GM23248 (cell line): Measurements from ENCODE around the gene BHLHA9. TPM values are rescaled to one million over a fixed set of nuclear protein-coding genes. Genes with fewer than 3 reads are reported as not detected.

Experiments used
- DNase-seq: peaks from one replicate; pipeline ENCODE4 v3.0.0-alpha.2; 2015
- H2AFZ ChIP-seq: fragments of 200-600 bp; sonication (generic); 2 replicates; pipeline ENCODE4 v1.6.1; 2016; ENCODE audit warnings: antibody characterized with exemption
- H3F3A ChIP-seq: fragments of 200-600 bp; sonication (generic); 2 replicates; pipeline ENCODE4 v1.6.1; 2016; ENCODE audit warnings: mild to moderate bottlenecking, antibody characterized with exemption, mixed run types; ENCODE audit not compliant: insufficient read depth
- H3K27ac ChIP-seq: fragments of 200-600 bp; sonication (generic); 2 replicates; pipeline ENCODE4 v1.5.1; 2016; ENCODE audit warnings: mild to moderate bottlenecking
- H3K27me3 ChIP-seq: fragments of 200-600 bp; sonication (generic); replicated peaks from 2 replicates; pipeline ENCODE4 v1.6.1; 2016; ENCODE audit warnings: mild to moderate bottlenecking; ENCODE audit not compliant: insufficient read depth
- H3K36me3 ChIP-seq: fragments of 200-600 bp; sonication (generic); 2 replicates; pipeline ENCODE4 v1.6.1; 2016; ENCODE audit warnings: low read depth, mild to moderate bottlenecking
- H3K4me1 ChIP-seq: fragments of 200-600 bp; sonication (generic); 2 replicates; pipeline ENCODE4 v1.6.1; 2016; ENCODE audit warnings: mild to moderate bottlenecking; ENCODE audit not compliant: insufficient read depth
- H3K4me2 ChIP-seq: fragments of 200-600 bp; sonication (generic); one replicate; pipeline ENCODE4 v1.6.1; 2016; ENCODE audit warnings: mild to moderate bottlenecking; ENCODE audit not compliant: unreplicated experiment
- H3K4me3 ChIP-seq: fragments of 200-600 bp; sonication (generic); 2 replicates; pipeline ENCODE4 v1.5.1; 2016; ENCODE audit warnings: mild to moderate bottlenecking
- H3K79me2 ChIP-seq: fragments of 200-600 bp; sonication (generic); 2 replicates; pipeline ENCODE4 v1.6.1; 2016; ENCODE audit warnings: mild to moderate bottlenecking; ENCODE audit not compliant: insufficient read depth
- H3K9ac ChIP-seq: fragments of 200-600 bp; sonication (generic); 2 replicates; pipeline ENCODE4 v1.6.1; 2016; ENCODE audit warnings: mild to moderate bottlenecking
- H3K9me2 ChIP-seq: fragments of 200-600 bp; sonication (generic); 2 replicates; pipeline ENCODE4 v1.6.1; 2016; ENCODE audit warnings: mixed run types, mild to moderate bottlenecking, moderate library complexity; ENCODE audit not compliant: insufficient read depth
- H3K9me3 ChIP-seq: fragments of 200-600 bp; sonication (generic); one replicate; pipeline ENCODE4 v1.6.1; 2017; ENCODE audit warnings: low read depth
- H4K20me1 ChIP-seq: fragments of 200-600 bp; sonication (generic); 2 replicates; pipeline ENCODE4 v1.6.0; 2016; ENCODE audit not compliant: insufficient read depth
- EZH2 ChIP-seq: fragments of 200-600 bp; sonication (generic); IDR thresholded peaks from 2 replicates; pipeline ENCODE4 v1.6.1; 2018; ENCODE audit warnings: antibody characterized with exemption, mild to moderate bottlenecking; ENCODE audit not compliant: insufficient read depth, poor library complexity, severe bottlenecking
- EZH2phosphoT487 ChIP-seq: fragments of 200-600 bp; sonication (generic); IDR thresholded peaks from 2 replicates; pipeline ENCODE4 v1.6.1; 2018; ENCODE audit warnings: antibody characterized with exemption, moderate library complexity, mild to moderate bottlenecking, low read depth; ENCODE audit not compliant: insufficient read depth
- WGBS, 2 experiments: methylation state at CpG; one replicate each; pipeline ENCODE4 v1.1.6; 2015 to 2017; ENCODE audit warnings: low lambda C conversion rate in 2 of 2, low coverage in 1 of 2; ENCODE audit errors: missing lambda C conversion rate in 2 of 2; 5-methylcytosine and 5-hydroxymethylcytosine counted together
- in situ Hi-C: fragments of 300-500 bp; cut with MboI; formaldehyde crosslinking; loops from 2 replicates; pipeline ENCODE4 v1.15.0; 2020
- polyA plus RNA-seq: library from polyadenylated mRNA; unstranded; fragments of >200 nt; fragmentation: Nextera tagmentation; extraction: Ambion mirVana; gene quantifications from 2 replicates; pipeline ENCODE4 v1.2.1, GENCODE V29; 2016
- total RNA-seq: library from RNA; depleted of rRNA; stranded (reverse); fragments of >200 nt; shearing (Covaris generic); gene quantifications from 2 replicates; pipeline ENCODE4 v1.2.3, GENCODE V29; 2014

Gene BHLHA9
- total and polyA plus RNA-seq, 2 experiments from 2014 or later = not detected

DNA sequence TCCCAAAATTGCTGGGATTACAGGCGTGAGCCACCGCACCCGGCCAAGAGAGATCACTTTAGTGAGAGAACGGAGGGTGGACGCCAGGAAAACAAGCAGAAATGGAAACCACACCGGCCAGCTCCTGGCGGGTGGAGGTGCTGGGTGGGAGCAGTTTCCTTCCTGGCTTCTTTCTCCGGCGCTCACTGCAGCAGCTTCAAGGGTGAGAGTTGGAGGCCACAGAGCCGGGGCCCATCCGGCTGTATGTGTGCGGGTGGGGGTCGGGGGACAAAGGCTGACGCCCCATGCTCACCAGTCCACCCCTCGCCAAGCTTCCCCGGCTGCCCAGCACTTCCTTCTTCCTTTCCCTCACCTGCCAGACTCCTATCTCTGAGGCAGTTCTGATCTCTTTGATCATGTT lies 13.5 kb upstream of the BHLHA9 start:
- Histone ChIP-seq H3K27me3 (no peaks in the 10 kb centered on the region), H3K4me3 (no peak overlapping the region), H3K79me2 (no peaks in the 10 kb centered on the region), H4K20me1 (no peaks in the 10 kb centered on the region), H3K9me3 (no peaks in the 10 kb centered on the region), H2AFZ (no peak overlapping the region), H3K4me2 (no peak overlapping the region), H3K9ac (no peak overlapping the region), H3K36me3 (no peaks in the 10 kb centered on the region), H3K9me2 (no peaks in the 10 kb centered on the region), H3K4me1 (no peaks in the 10 kb centered on the region), H3F3A (no peaks in the 10 kb centered on the region), H3K27ac (no peak overlapping the region)
- in situ Hi-C loops = loop anchor here (25.0 kb wide), 1 partner anchor 256 kb away; the partner anchor contains the start of gene INPP5K
- WGBS, 2 experiments = 74 to 78% methylated on average over 16 of the region's 16 CpGs
- no peak for DNase-seq
- TF ChIP-seq EZH2phosphoT487 (no peak), EZH2 (no peak)

- no peaks in the 10 kb centered on the region for H3F3A ChIP-seq
- H4K20me1 ChIP-seq = no peaks in the 10 kb centered on the region
- peak overlapping the region; percentile 96 for H2AFZ ChIP-seq
- TF ChIP-seq EZH2phosphoT487 (no peak), EZH2 (no peak)
- H3K4me2 ChIP-seq = peak overlapping the region; percentile 98
- no peaks in the 10 kb centered on the region for H3K27me3 ChIP-seq
- in situ Hi-C loops = loop anchor here (25.0 kb wide), 1 partner anchor 252 kb away; the partner anchor contains the start of gene INPP5K
- no peak overlapping the region for H3K27ac ChIP-seq
- no peaks in the 10 kb centered on the region for H3K79me2 ChIP-seq
- peak overlapping the region; percentile 87 for H3K4me3 ChIP-seq
- no peaks in the 10 kb centered on the region for H3K4me1 ChIP-seq
- H3K9ac ChIP-seq = peak overlapping the region; percentile 67
- 30 to 58% methylated on average over 9 to 29 of the region's 43 CpGs for WGBS, 2 experiments
- DNase-seq = no peak
- no peaks in the 10 kb centered on the region for H3K36me3 ChIP-seq
- H3K9me3 ChIP-seq = no peaks in the 10 kb centered on the region
- H3K9me2 ChIP-seq = no peaks in the 10 kb centered on the region
Observed at GRCh38 chr17:1260086-1260769, 10.0 kb upstream of the BHLHA9 start.

DNA sequence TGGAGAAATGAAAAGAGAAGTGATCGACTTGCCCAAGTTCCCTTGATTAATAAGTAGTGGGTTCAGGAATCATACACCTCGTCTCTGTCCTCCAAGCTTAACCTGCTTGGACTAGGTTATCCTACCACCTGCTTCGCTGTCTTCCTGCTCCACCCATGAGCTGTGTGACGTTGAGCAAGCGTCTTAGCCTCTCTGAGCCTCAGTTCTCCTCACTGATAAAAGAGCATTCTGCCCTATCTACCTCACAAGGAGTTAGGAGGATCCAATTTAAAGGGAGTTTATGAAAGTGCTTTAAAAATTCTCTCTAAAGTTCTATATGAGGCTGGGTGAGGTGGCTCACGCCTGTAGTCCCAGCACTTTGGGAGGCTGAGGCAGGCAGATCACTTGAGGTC lies 9.5 kb upstream of the BHLHA9 start:
- no peak for DNase-seq
- no peaks in the 10 kb centered on the region for H3F3A ChIP-seq
- H3K4me1 ChIP-seq = no peaks in the 10 kb centered on the region
- H3K79me2 ChIP-seq = no peaks in the 10 kb centered on the region
- no peak overlapping the region for H3K27ac ChIP-seq
- H3K9me2 ChIP-seq = no peaks in the 10 kb centered on the region
- in situ Hi-C loops = loop anchor here (25.0 kb wide), 1 partner anchor 252 kb away; the partner anchor contains the start of gene INPP5K
- no peaks in the 10 kb centered on the region for H4K20me1 ChIP-seq
- H3K9me3 ChIP-seq = no peaks in the 10 kb centered on the region
- TF ChIP-seq EZH2 (no peak), EZH2phosphoT487 (no peak)
- no peak overlapping the region for H2AFZ ChIP-seq
- H3K36me3 ChIP-seq = no peaks in the 10 kb centered on the region
- H3K9ac ChIP-seq = no peak overlapping the region
- WGBS, 2 experiments = 98% methylated on average over 6 of the region's 6 CpGs
- H3K4me3 ChIP-seq = no peak overlapping the region
- H3K4me2 ChIP-seq = no peak overlapping the region
- no peaks in the 10 kb centered on the region for H3K27me3 ChIP-seq

DNA sequence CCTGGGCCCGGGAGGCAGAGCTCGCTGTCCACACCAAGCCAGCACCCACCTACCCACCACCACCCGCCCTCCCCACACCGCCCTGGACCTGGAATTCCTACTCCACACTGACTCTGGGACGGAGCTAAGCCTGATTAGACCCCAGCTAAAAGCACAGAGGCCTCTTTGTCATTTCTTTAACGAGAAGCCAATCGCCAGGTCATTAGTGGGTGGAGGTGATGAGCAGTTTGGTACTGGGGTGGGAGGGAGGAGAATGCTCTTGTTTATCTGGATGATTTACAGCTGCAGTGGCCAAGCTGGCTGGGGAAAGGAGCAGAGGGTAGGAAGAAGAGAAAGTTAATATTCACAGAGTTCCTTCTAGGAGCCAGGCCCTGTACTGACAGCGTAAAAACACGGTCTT lies 6.0 kb upstream of the BHLHA9 start:
- Histone ChIP-seq H3F3A (peaks cover 12% of the 10 kb centered on the region; the same call in 1 of the 2 replicates), H3K4me1 (0 out of 2 replicates have a peak, but pooled peaks cover 3% of the 10 kb centered on the region), H3K27ac (no peak overlapping the region), H3K4me3 (no peak overlapping the region), H4K20me1 (no peaks in the 10 kb centered on the region), H3K9me3 (no peaks in the 10 kb centered on the region), H3K79me2 (no peaks in the 10 kb centered on the region), H3K27me3 (no peaks in the 10 kb centered on the region), H2AFZ (no peak overlapping the region), H3K4me2 (no peak overlapping the region), H3K36me3 (no peaks in the 10 kb centered on the region), H3K9ac (no peak overlapping the region), H3K9me2 (no peaks in the 10 kb centered on the region)
- in situ Hi-C loops = loop anchor here (25.0 kb wide), 1 partner anchor 248 kb away; the partner anchor contains the start of gene INPP5K
- WGBS, 2 experiments = 65 to 69% methylated on average over 8 to 9 of the region's 9 CpGs
- DNase-seq = no peak
- TF ChIP-seq EZH2 (no peak), EZH2phosphoT487 (no peak)
